ENCODE results near the gene TTC9B. TPM values are rescaled to one million over a fixed set of nuclear protein-coding genes. Genes with fewer than 3 reads are reported as not detected.

TTC9B gene
- total and polyA plus RNA-seq, 11 donors: not detected

- TF ChIP-seq CTCF (IDR thresholded peaks at IDR 0.05) (no peak), POLR2A (IDR thresholded peaks at IDR 0.05) (no peak)
- peaks cover 12 to 61% (median 40%) of the 10 kb centered on the region in 9 donors for H3K27me3 ChIP-seq
- DNase-seq: no peak
- peaks cover 2 to 25% (median 11%) of the 10 kb centered on the region in 12 donors for H3K4me1 ChIP-seq
- 15 to 25% (median 20%) methylated on average over 33 to 48 of the region's 48 CpGs for WGBS, 4 donors
- intact Hi-C loops (cut with DNase I): loop anchor here in 8 of 10 donors (2.0 to 10.0 kb wide), 5 partner anchors 82 to 431 kb away; no protein-coding TSS in a partner anchor
- ATAC-seq: no peak
- H3K36me3 ChIP-seq: no peaks in the 10 kb centered on the region
- H3K27ac ChIP-seq: no peak overlapping the region
- H3K9me3 ChIP-seq: no peaks in the 10 kb centered on the region
- no peak overlapping the region for H3K4me3 ChIP-seq
Measured at GRCh38 chr19:40223135-40223822, 5.1 kb upstream of the TTC9B start.

- peak; percentile 74 to 88 (median 82) for DNase-seq
- no peaks in the 10 kb centered on the region for H3K36me3 ChIP-seq
- 44 to 64% (median 57%) methylated on average over 41 of the region's 41 CpGs for WGBS, 4 donors
- peaks cover 2 to 36% (median 11%) of the 10 kb centered on the region in 12 donors for H3K4me1 ChIP-seq
- no peak overlapping the region for H3K4me3 ChIP-seq
- peaks cover 24 to 73% (median 51%) of the 10 kb centered on the region in 9 donors for H3K27me3 ChIP-seq
- ATAC-seq: peak; percentile 70 to 90 (median 86)
- intact Hi-C loops (cut with DNase I): loop anchor here (1.0 to 10.0 kb wide), 8 partner anchors 79 to 430 kb away; no protein-coding TSS in a partner anchor
- H3K9me3 ChIP-seq: no peaks in the 10 kb centered on the region
- H3K27ac ChIP-seq: no peak overlapping the region
- TF ChIP-seq POLR2A (IDR thresholded peaks at IDR 0.05): no peak
- TF ChIP-seq CTCF (IDR thresholded peaks at IDR 0.05): peak; percentile 85 to 94 (median 90)
Measured at GRCh38 chr19:40221858-40222619, 3.9 kb upstream of the TTC9B start.

- intact Hi-C loops (cut with DNase I): loop anchor here in 5 of 10 donors (2.0 to 10.0 kb wide), 4 partner anchors 78 to 428 kb away; no protein-coding TSS in a partner anchor
- H3K4me1 ChIP-seq: peaks cover 0 to 25% (median under 1%) of the 10 kb centered on the region in 12 donors
- H3K36me3 ChIP-seq: no peaks in the 10 kb centered on the region
- no peak for ATAC-seq
- TF ChIP-seq CTCF (IDR thresholded peaks at IDR 0.05): no peak
- TF ChIP-seq POLR2A (IDR thresholded peaks at IDR 0.05): no peak
- whole genome bisulfite sequencing, 4 donors: 86 to 92% (median 87%) methylated on average over 9 of the region's 9 CpGs
- no peak for DNase-seq
- peaks cover 29 to 77% (median 53%) of the 10 kb centered on the region in 9 donors for H3K27me3 ChIP-seq
- no peak overlapping the region for H3K27ac ChIP-seq
- no peaks in the 10 kb centered on the region for H3K9me3 ChIP-seq
- H3K4me3 ChIP-seq: no peak overlapping the region
Measured at GRCh38 chr19:40220674-40221073, 2.5 kb upstream of the TTC9B start.

Measured in heart left ventricle (tissue), 16 donors.